IMR-90 (cell line): ENCODE measurements around the gene TUFM.

Experiments used
- BHLHE40 ChIP-seq: fragments of 150-350 bp; IDR thresholded peaks from 2 replicates; pipeline ENCODE4 v1.6.1; 2016; ENCODE audit warnings: mild to moderate bottlenecking, low read depth, low read length
- CHD1 ChIP-seq: IDR thresholded peaks from 2 replicates; pipeline ENCODE4 v1.6.1; 2012; ENCODE audit warnings: low read depth, low read length, improper control_type of control experiment
- FOS ChIP-seq: fragments of 150-350 bp; IDR thresholded peaks from 2 replicates; pipeline ENCODE4 v1.6.1; 2016; ENCODE audit warnings: low read depth, low read length
- MXI1 ChIP-seq: IDR thresholded peaks from 2 replicates; pipeline ENCODE4 v1.6.1; 2012; ENCODE audit warnings: low read depth, mild to moderate bottlenecking, low read length, moderate library complexity, borderline replicate concordance
- NFE2L2 ChIP-seq: fragments of 150-350 bp; IDR thresholded peaks from 2 replicates; pipeline ENCODE4 v1.6.1; 2016; ENCODE audit warnings: low read depth, mild to moderate bottlenecking, low read length
- POLR2A ChIP-seq: IDR thresholded peaks from 2 replicates; pipeline ENCODE4 v1.6.1; 2012; ENCODE audit warnings: mild to moderate bottlenecking, low read depth, low read length
- RAD21 ChIP-seq: IDR thresholded peaks from 2 replicates; pipeline ENCODE4 v1.6.1; 2012; ENCODE audit warnings: low read length, improper control_type of control experiment
- RFX5 ChIP-seq: IDR thresholded peaks from 2 replicates; pipeline ENCODE4 v1.8.0; 2012; ENCODE audit warnings: low read depth, mild to moderate bottlenecking, low read length, moderate library complexity
- SMC3 ChIP-seq: fragments of 150-350 bp; IDR thresholded peaks from 2 replicates; pipeline ENCODE4 v1.6.1; 2016; ENCODE audit warnings: low read depth, mild to moderate bottlenecking, antibody characterized with exemption, low read length, moderate library complexity
- USF2 ChIP-seq: fragments of 150-350 bp; IDR thresholded peaks from 2 replicates; pipeline ENCODE4 v1.6.1; 2017; ENCODE audit warnings: mild to moderate bottlenecking, antibody characterized with exemption, low read length, low read depth
- TF ChIP-seq, protein P1 (sequence below): conservative IDR thresholded peaks from 2 replicates; pipeline ENCODE4 v1.5.1; 2012; ENCODE audit warnings: mild to moderate bottlenecking, low read depth, low read length, improper control_type of control experiment

DNA sequence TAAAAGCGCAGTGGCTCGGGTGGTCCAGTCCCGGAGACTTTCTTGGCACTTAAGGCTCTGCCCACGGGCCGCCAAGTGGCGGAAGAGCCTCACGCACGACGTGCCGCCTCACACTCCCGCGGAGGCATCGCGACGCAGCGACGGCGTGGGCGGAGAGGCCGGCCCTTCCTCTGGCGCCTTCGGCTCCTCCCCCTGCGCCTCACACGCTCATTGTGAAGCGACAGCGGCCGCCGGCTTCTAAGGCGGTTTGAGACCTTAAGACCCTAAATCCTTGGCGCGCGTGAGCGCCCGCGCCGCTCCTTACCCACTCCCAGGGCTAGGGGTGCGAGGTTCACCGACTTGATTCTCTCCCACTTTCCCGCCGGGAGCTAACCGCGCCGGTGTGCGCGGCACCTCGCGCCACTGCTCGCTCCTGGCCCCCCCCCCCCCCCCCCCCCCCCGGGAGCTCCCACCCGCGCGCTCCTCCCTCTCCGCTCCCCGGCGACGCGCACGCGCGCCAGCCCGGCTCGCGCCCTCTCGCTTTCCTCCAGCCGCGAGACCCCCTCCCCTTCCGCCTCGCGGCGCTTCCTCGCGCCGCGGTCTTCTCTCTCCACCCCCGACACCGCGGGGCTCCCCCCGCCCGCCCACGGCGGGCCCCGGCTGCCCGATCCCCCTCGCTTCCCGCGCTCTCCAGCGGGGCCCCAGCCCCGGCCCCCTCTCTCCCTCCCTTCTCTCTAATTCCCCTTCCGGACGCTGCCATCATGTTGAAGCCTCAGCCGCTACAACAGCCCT, 23.4 kb downstream of the TUFM start, which contains the start of gene ATXN2L:
- TF ChIP-seq NFE2L2, result 0 out of 2 replicates have a peak, but pooled peaks have one; percentile 26
- TF ChIP-seq USF2, result no peak
- TF ChIP-seq, protein P1, sequence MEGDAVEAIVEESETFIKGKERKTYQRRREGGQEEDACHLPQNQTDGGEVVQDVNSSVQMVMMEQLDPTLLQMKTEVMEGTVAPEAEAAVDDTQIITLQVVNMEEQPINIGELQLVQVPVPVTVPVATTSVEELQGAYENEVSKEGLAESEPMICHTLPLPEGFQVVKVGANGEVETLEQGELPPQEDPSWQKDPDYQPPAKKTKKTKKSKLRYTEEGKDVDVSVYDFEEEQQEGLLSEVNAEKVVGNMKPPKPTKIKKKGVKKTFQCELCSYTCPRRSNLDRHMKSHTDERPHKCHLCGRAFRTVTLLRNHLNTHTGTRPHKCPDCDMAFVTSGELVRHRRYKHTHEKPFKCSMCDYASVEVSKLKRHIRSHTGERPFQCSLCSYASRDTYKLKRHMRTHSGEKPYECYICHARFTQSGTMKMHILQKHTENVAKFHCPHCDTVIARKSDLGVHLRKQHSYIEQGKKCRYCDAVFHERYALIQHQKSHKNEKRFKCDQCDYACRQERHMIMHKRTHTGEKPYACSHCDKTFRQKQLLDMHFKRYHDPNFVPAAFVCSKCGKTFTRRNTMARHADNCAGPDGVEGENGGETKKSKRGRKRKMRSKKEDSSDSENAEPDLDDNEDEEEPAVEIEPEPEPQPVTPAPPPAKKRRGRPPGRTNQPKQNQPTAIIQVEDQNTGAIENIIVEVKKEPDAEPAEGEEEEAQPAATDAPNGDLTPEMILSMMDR, result peak; percentile 20; the same call in 1 of the 2 replicates
- no peak for TF ChIP-seq CHD1
- TF ChIP-seq POLR2A, result peak; percentile 96
- TF ChIP-seq RFX5, result no peak
- peak; percentile 33; the same call in 1 of the 2 replicates for TF ChIP-seq RAD21
- TF ChIP-seq SMC3, result no peak; the same call in 1 of the 2 replicates
- TF ChIP-seq MXI1, result peak; percentile 75; the same call in 1 of the 2 replicates
- peak; percentile 70 for TF ChIP-seq BHLHE40
- no peak for TF ChIP-seq FOS
